Endothelial cell of hepatic sinusoid (primary cell): ENCODE data around the gene ZNF787.

ENCODE experiments used
- in situ Hi-C: cut with HindIII; loops from 2 replicates; pipeline ENCODE4 v1.10.0; 2017; ENCODE audit warnings: low sequenced_read_pairs

ZNF787 gene

GRCh38 chr19:56123266-56123891 lies 2.3 kb upstream of the ZNF787 start:
- in situ Hi-C loops = no loop called here

GRCh38 chr19:56120371-56121179 lies 520 bp downstream of the ZNF787 start:
- in situ Hi-C loops = no loop called here

- in situ Hi-C loops = no loop called here
Observed at GRCh38 chr19:56120002-56120370, 1.1 kb downstream of the ZNF787 start.

GRCh38 chr19:56119582-56119978 lies 1.5 kb downstream of the ZNF787 start:
- in situ Hi-C loops = no loop called here

DNA sequence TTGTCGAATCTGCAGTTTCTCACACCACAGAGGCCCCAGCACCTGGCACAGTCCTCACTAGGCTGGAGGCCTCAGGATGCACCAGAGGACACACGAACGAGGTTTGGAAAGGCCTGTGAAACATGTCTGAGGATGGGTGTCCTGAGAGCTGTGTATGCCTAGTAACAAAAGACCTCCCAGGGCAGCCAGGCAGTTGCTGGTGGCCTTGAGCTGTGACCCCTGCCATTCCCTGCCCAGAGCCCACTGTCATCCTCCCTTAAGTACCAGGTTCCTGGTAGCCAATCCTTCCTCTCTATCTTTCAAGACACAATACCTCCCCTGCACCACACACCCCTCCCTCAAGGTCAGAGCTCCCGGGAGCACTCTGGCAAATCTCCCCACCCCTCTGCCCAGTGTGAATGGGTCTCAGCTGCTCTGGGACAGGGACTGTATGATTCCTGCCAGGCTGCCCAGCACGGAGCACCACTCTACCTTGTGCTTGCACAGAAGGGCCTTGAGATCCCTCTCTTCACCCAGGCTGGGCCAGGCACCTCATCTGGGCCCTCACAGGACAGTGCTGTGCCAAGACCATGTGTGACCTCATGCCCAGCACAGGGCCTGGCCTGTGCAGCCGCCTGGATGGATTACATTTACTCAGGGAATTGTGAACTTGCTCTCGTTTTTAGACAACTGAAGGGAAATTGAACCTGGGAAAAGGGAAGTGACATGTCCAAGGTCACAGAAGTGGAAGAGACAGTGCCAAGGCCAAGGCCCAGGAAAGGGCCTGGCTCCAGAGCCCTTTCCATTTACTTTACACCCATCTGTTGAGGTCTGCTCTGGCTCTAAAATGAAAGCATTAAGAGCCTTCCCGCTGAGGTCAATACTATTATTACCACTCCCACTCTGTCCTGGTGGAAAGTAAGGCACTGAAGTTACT lies 2.2 kb downstream of the ZNF787 start:
- in situ Hi-C loops = no loop called here

DNA sequence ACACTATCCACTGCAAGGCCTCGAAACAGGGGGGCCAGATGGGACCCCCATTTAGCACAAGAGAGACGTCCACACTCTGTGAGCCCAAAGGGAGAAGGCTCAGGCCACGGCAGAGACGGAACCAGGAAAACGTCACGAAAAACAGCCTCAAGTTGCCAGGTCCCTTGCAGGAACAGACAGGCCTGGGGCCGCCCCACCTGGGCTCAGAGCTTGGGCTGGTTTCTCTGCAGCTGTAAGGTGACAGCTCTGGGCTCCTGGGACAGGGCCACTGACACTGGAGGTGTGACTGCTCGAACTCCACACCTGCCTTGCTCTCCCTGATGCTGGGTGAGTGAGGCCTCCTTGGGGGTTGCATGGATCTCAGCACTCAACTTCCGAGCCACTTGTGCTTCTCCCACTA lies 3.2 kb downstream of the ZNF787 start:
- in situ Hi-C loops = no loop called here

GRCh38 chr19:56117376-56117884 lies 3.7 kb downstream of the ZNF787 start:
- in situ Hi-C loops = no loop called here

GRCh38 chr19:56116606-56117005 lies 4.5 kb downstream of the ZNF787 start:
- in situ Hi-C loops = no loop called here

DNA sequence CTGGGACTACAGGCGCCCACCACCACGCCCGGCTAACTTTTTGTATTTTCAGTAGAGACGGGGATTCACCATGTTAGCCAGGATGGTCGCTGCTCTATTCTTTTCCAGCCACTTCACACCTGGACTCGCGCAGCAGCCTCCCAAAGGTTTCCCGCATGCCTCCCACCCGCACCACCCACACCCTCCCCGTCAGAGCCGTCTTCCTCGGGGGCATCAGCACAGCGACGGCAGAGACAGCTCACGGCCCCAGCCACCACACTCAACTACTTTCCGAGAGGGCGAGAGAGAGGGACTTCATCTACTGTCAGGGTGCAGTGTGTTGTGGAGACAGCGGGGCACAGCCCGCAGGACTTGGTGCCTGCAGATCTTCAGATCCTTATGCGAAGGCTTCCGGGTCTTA lies 5.6 kb downstream of the ZNF787 start:
- in situ Hi-C loops = no loop called here

DNA sequence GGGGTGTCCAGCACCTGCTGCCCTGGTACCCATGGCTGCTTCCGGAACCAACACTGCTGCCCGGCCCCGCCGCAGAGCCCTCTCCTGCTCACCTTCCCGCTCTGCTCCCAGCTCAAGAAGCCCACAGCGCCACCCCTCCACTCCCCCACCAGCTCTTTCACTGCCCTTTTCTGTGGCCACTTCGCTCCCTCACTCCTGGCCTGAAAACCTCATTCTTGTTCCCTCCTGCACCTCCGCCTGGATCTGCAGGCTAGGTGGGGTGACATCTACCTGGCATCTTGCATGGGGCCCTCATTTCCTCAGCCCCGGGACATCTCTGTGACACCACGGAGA lies 6.4 kb downstream of the ZNF787 start:
- in situ Hi-C loops = no loop called here

GRCh38 chr19:56114051-56114777 lies 6.9 kb downstream of the ZNF787 start:
- in situ Hi-C loops = no loop called here

DNA sequence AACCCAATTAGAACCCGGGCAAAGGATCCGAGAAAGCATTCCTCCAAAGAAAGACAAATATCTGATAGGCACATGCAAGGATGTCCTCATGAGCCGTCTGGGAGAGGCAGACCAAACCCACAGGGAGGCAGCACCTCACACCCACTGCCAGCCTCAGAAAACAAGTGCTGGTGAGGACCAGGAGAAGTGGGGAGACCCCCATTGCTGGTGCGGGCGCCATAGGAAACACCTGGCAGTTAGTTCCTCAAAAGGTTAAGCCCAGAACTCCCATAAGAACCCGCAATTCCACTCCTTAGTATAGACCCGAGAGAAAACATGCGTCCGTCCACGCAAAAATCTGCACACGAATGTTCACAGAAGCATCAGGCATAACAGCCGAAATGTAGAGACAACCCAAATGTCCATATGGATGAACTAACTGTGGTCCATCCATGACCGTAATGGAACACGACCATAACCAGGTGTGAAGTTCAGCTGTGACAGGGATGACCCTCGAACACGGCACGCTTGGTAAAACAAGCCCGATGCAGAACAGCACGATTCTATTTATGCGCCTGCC lies 7.9 kb downstream of the ZNF787 start:
- in situ Hi-C loops = no loop called here

DNA sequence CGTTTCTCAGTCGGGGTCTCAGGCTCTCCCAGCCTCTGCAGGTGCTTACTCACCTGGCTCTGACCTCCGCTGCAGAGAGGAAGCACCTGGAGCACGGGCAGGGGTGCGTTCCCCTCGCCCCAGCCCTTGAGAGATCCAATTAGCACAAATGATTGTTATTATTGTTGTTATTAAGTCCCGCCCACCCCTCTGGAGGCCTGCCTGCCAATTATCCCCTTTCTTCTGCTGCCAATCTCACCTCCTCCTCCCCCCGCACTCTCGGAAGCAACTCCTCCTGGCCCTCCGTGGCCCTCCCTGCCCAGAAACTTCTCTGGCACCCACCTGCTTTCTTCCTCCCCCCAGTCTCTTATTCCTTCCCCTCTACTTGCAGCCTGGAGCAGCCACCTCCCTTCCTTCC lies 8.8 kb downstream of the ZNF787 start:
- in situ Hi-C loops = no loop called here

GRCh38 chr19:56111601-56112312 lies 9.3 kb downstream of the ZNF787 start:
- in situ Hi-C loops = no loop called here

GRCh38 chr19:56110515-56111448 lies 10.3 kb downstream of the ZNF787 start:
- in situ Hi-C loops = no loop called here

- in situ Hi-C loops = no loop called here
Observed at GRCh38 chr19:56109226-56109625, 11.9 kb downstream of the ZNF787 start.

GRCh38 chr19:56108447-56109195 lies 12.5 kb downstream of the ZNF787 start:
- in situ Hi-C loops = no loop called here
